ENCODE results near the gene INS.

INS gene

GRCh38 chr11:2190657-2191471 lies 29.9 kb upstream of the INS start:
- Histone ChIP-seq H3K4me1 (ENCODE audit: control insufficient read depth, insufficient read depth, low read length) (peaks cover 17% of the 10 kb centered on the region), H3K4me3 (ENCODE audit: insufficient read depth, low read depth, low read length) (no peak overlapping the region), H3K36me3 (ENCODE audit: control insufficient read depth, insufficient read depth, low read length) (no peaks in the 10 kb centered on the region), H3K9me3 (ENCODE audit: control insufficient read depth, low read length) (no peaks in the 10 kb centered on the region), H3K27me3 (ENCODE audit: control insufficient read depth, insufficient read depth, low read length, poor library complexity, severe bottlenecking) (no peaks in the 10 kb centered on the region), H3K27ac (ENCODE audit: insufficient read depth, low read depth, low read length, poor library complexity, severe bottlenecking) (peak overlapping the region; percentile 90)
- WGBS, 2 experiments: 60 to 68% methylated on average over 30 of the region's 30 CpGs

GRCh38 chr11:2189938-2190656 lies 29.1 kb upstream of the INS start:
- Histone ChIP-seq H3K27me3 (ENCODE audit: control insufficient read depth, insufficient read depth, low read length, poor library complexity, severe bottlenecking) (no peaks in the 10 kb centered on the region), H3K27ac (ENCODE audit: insufficient read depth, low read depth, low read length, poor library complexity, severe bottlenecking) (peak overlapping the region; percentile 90), H3K9me3 (ENCODE audit: control insufficient read depth, low read length) (no peaks in the 10 kb centered on the region), H3K36me3 (ENCODE audit: control insufficient read depth, insufficient read depth, low read length) (no peaks in the 10 kb centered on the region), H3K4me3 (ENCODE audit: insufficient read depth, low read depth, low read length) (no peak overlapping the region), H3K4me1 (ENCODE audit: control insufficient read depth, insufficient read depth, low read length) (peaks cover 17% of the 10 kb centered on the region)
- WGBS, 2 experiments: 87% methylated on average over 29 of the region's 29 CpGs

GRCh38 chr11:2188745-2189144 lies 27.7 kb upstream of the INS start:
- Histone ChIP-seq H3K9me3 (ENCODE audit: control insufficient read depth, low read length) (no peaks in the 10 kb centered on the region), H3K27ac (ENCODE audit: insufficient read depth, low read depth, low read length, poor library complexity, severe bottlenecking) (no peak overlapping the region), H3K4me3 (ENCODE audit: insufficient read depth, low read depth, low read length) (no peak overlapping the region), H3K36me3 (ENCODE audit: control insufficient read depth, insufficient read depth, low read length) (no peaks in the 10 kb centered on the region), H3K27me3 (ENCODE audit: control insufficient read depth, insufficient read depth, low read length, poor library complexity, severe bottlenecking) (no peaks in the 10 kb centered on the region), H3K4me1 (ENCODE audit: control insufficient read depth, insufficient read depth, low read length) (peaks cover 17% of the 10 kb centered on the region)
- WGBS, 2 experiments: 89 to 90% methylated on average over 19 of the region's 19 CpGs

- peaks cover 17% of the 10 kb centered on the region for H3K4me1 ChIP-seq (ENCODE audit: control insufficient read depth, insufficient read depth, low read length)
- H3K27me3 ChIP-seq (ENCODE audit: control insufficient read depth, insufficient read depth, low read length, poor library complexity, severe bottlenecking): no peaks in the 10 kb centered on the region
- no peak overlapping the region for H3K27ac ChIP-seq (ENCODE audit: insufficient read depth, low read depth, low read length, poor library complexity, severe bottlenecking)
- H3K9me3 ChIP-seq (ENCODE audit: control insufficient read depth, low read length): no peaks in the 10 kb centered on the region
- H3K36me3 ChIP-seq (ENCODE audit: control insufficient read depth, insufficient read depth, low read length): no peaks in the 10 kb centered on the region
- 82 to 83% methylated on average over 7 of the region's 7 CpGs for WGBS, 2 experiments
- H3K4me3 ChIP-seq (ENCODE audit: insufficient read depth, low read depth, low read length): no peak overlapping the region
Observed at GRCh38 chr11:2187280-2187707, 26.3 kb upstream of the INS start.

- 55 to 57% methylated on average over 21 of the region's 21 CpGs for WGBS, 2 experiments
- Histone ChIP-seq H3K9me3 (ENCODE audit: control insufficient read depth, low read length) (no peaks in the 10 kb centered on the region), H3K27ac (ENCODE audit: insufficient read depth, low read depth, low read length, poor library complexity, severe bottlenecking) (no peak overlapping the region), H3K36me3 (ENCODE audit: control insufficient read depth, insufficient read depth, low read length) (no peaks in the 10 kb centered on the region), H3K27me3 (ENCODE audit: control insufficient read depth, insufficient read depth, low read length, poor library complexity, severe bottlenecking) (no peaks in the 10 kb centered on the region), H3K4me1 (ENCODE audit: control insufficient read depth, insufficient read depth, low read length) (peaks cover 17% of the 10 kb centered on the region), H3K4me3 (ENCODE audit: insufficient read depth, low read depth, low read length) (no peak overlapping the region)
Observed at GRCh38 chr11:2186669-2187279, 25.8 kb upstream of the INS start.

GRCh38 chr11:2185324-2186085 lies 24.5 kb upstream of the INS start:
- no peaks in the 10 kb centered on the region for H3K27me3 ChIP-seq (ENCODE audit: control insufficient read depth, insufficient read depth, low read length, poor library complexity, severe bottlenecking)

GRCh38 chr11:2182692-2183474 lies 21.9 kb upstream of the INS start:
- H3K4me1 ChIP-seq (ENCODE audit: control insufficient read depth, insufficient read depth, low read length): no peaks in the 10 kb centered on the region
- H3K27ac ChIP-seq (ENCODE audit: insufficient read depth, low read depth, low read length, poor library complexity, severe bottlenecking): no peak overlapping the region
- H3K27me3 ChIP-seq (ENCODE audit: control insufficient read depth, insufficient read depth, low read length, poor library complexity, severe bottlenecking): no peaks in the 10 kb centered on the region
- H3K9me3 ChIP-seq (ENCODE audit: control insufficient read depth, low read length): no peaks in the 10 kb centered on the region
- H3K4me3 ChIP-seq (ENCODE audit: insufficient read depth, low read depth, low read length): no peak overlapping the region
- WGBS, 2 experiments: 87 to 90% methylated on average over 20 of the region's 20 CpGs
- H3K36me3 ChIP-seq (ENCODE audit: control insufficient read depth, insufficient read depth, low read length): no peaks in the 10 kb centered on the region

More at GRCh38 chr11:2185324-2186085, 24.5 kb upstream of the INS start:
- H3K9me3 ChIP-seq (ENCODE audit: control insufficient read depth, low read length): no peaks in the 10 kb centered on the region
- H3K27ac ChIP-seq (ENCODE audit: insufficient read depth, low read depth, low read length, poor library complexity, severe bottlenecking): no peak overlapping the region
- H3K4me3 ChIP-seq (ENCODE audit: insufficient read depth, low read depth, low read length): no peak overlapping the region
- H3K36me3 ChIP-seq (ENCODE audit: control insufficient read depth, insufficient read depth, low read length): no peaks in the 10 kb centered on the region
- H3K4me1 ChIP-seq (ENCODE audit: control insufficient read depth, insufficient read depth, low read length): peaks cover 11% of the 10 kb centered on the region
- WGBS, 2 experiments: 89 to 92% methylated on average over 23 of the region's 23 CpGs

GRCh38 chr11:2182075-2182474 lies 21.1 kb upstream of the INS start:
- no peak overlapping the region for H3K4me3 ChIP-seq (ENCODE audit: insufficient read depth, low read depth, low read length)
- H3K4me1 ChIP-seq (ENCODE audit: control insufficient read depth, insufficient read depth, low read length): no peaks in the 10 kb centered on the region
- H3K27ac ChIP-seq (ENCODE audit: insufficient read depth, low read depth, low read length, poor library complexity, severe bottlenecking): no peak overlapping the region
- no peaks in the 10 kb centered on the region for H3K36me3 ChIP-seq (ENCODE audit: control insufficient read depth, insufficient read depth, low read length)
- 92% methylated on average over 18 of the region's 18 CpGs for WGBS, 2 experiments
- no peaks in the 10 kb centered on the region for H3K9me3 ChIP-seq (ENCODE audit: control insufficient read depth, low read length)
- H3K27me3 ChIP-seq (ENCODE audit: control insufficient read depth, insufficient read depth, low read length, poor library complexity, severe bottlenecking): no peaks in the 10 kb centered on the region

GRCh38 chr11:2180789-2181370 lies 19.9 kb upstream of the INS start:
- H3K27me3 ChIP-seq (ENCODE audit: control insufficient read depth, insufficient read depth, low read length, poor library complexity, severe bottlenecking): no peaks in the 10 kb centered on the region
- no peaks in the 10 kb centered on the region for H3K36me3 ChIP-seq (ENCODE audit: control insufficient read depth, insufficient read depth, low read length)
- no peaks in the 10 kb centered on the region for H3K4me1 ChIP-seq (ENCODE audit: control insufficient read depth, insufficient read depth, low read length)
- H3K4me3 ChIP-seq (ENCODE audit: insufficient read depth, low read depth, low read length): no peak overlapping the region
- WGBS, 2 experiments: 89% methylated on average over 11 of the region's 11 CpGs
- H3K9me3 ChIP-seq (ENCODE audit: control insufficient read depth, low read length): no peaks in the 10 kb centered on the region
- no peak overlapping the region for H3K27ac ChIP-seq (ENCODE audit: insufficient read depth, low read depth, low read length, poor library complexity, severe bottlenecking)
